Body of pancreas (tissue), 4 donors: ENCODE data around the gene PTPRJ. TPM values are rescaled to one million over a fixed set of nuclear protein-coding genes. Genes with fewer than 3 reads are reported as not detected.

Experiments
- ATAC-seq: fragments of 150-250 bp; one replicate; pipeline ENCODE4 v1.9.1; 2016
- DNase-seq, 4 donors: peaks; one replicate each; pipeline ENCODE4 v3.0.0-alpha.2; 2019
- H3K27ac ChIP-seq, 4 donors: fragments of 200-600 bp; sonication (generic); 1 replicate in 3 of 4; 2 replicates in 1 of 4; pipeline versions ENCODE4 v1.5.1 to v1.6.1; 2016 to 2019; ENCODE audit warnings: mild to moderate bottlenecking in 1 of 4, mixed read lengths in 1 of 4, moderate library complexity in 1 of 4
- H3K27me3 ChIP-seq, 2 donors: fragments of 200-600 bp; sonication (generic); one replicate each; pipeline ENCODE4 v1.6.0; 2016; ENCODE audit warnings: mild to moderate bottlenecking in 1 of 2
- H3K36me3 ChIP-seq, 2 donors: fragments of 200-600 bp; sonication (generic); replicated peaks in 1 of 2; 2 replicates each; pipeline ENCODE4 v1.5.1; 2016; ENCODE audit warnings: low read depth in 2 of 2; ENCODE audit not compliant: insufficient read depth in 1 of 2
- H3K4me1 ChIP-seq: fragments of 200-600 bp; sonication (generic); one replicate; pipeline ENCODE4 v1.6.0; 2016
- H3K4me3 ChIP-seq, 2 donors: fragments of 200-600 bp; sonication (generic); 1 replicate in 1 of 2; 2 replicates in 1 of 2; pipeline ENCODE4 v1.5.1; 2016 to 2019
- H3K9me3 ChIP-seq, 3 donors: fragments of 200-600 bp; sonication (generic); 1 replicate in 2 of 3; 2 replicates in 1 of 3; pipeline ENCODE4 v1.5.1; 2016
- CTCF ChIP-seq, 7 experiments: fragments of 450-650 bp in 4 of 7; fragments of 200-600 bp in 3 of 7; sonication (generic) in 3 of 7; IDR thresholded peaks; one replicate each; pipeline ENCODE4 v1.5.1; 2016 to 2019; ENCODE audit warnings: antibody characterized with exemption in 7 of 7
- POLR2A ChIP-seq, 3 donors: fragments of 450-650 bp; IDR thresholded peaks; one replicate each; pipeline ENCODE4 v1.6.1; 2016; ENCODE audit warnings: antibody characterized with exemption in 3 of 3, mild to moderate bottlenecking in 2 of 3
- WGBS, 2 donors: methylation state at CpG; one replicate each; pipeline ENCODE4 v1.1.5; 2017; 5-methylcytosine and 5-hydroxymethylcytosine counted together
- intact Hi-C: fragments of 100-400 bp; cut with DNase I; formaldehyde crosslinking; loops from one replicate; pipeline ENCODE4 v1.15.1; 2023
- total RNA-seq, 2 donors: library from RNA; depleted of rRNA; stranded (reverse); fragments of >200 nt; gene quantifications; one replicate each; pipeline ENCODE4 v1.1.0, GENCODE V29; 2016

Gene PTPRJ
- total RNA-seq, 2 donors from 2014 or later, result 10.9 to 17.1 TPM

GRCh38 chr11:48169717-48170116, 189.4 kb downstream of the PTPRJ start:
- H3K27ac ChIP-seq, result no peak overlapping the region
- no peak overlapping the region for H3K4me3 ChIP-seq
- no peak for DNase-seq

GRCh38 chr11:48170241-48171233, 190.2 kb downstream of the PTPRJ start:
- H3K27ac ChIP-seq, result no peak overlapping the region
- intact Hi-C loops, result no loop called here
- H3K4me3 ChIP-seq, result no peak overlapping the region
- WGBS, 2 donors, result 77 to 79% methylated on average over 10 of the region's 10 CpGs
- no peaks in the 10 kb centered on the region for H3K4me1 ChIP-seq
- H3K36me3 ChIP-seq, result peaks cover 0 to 3% of the 10 kb centered on the region in 2 donors
- ATAC-seq (no peak), DNase-seq (no peak)
- H3K27me3 ChIP-seq, result no peaks in the 10 kb centered on the region
- H3K9me3 ChIP-seq, result no peaks in the 10 kb centered on the region
- no peak for TF ChIP-seq CTCF (IDR thresholded peaks at IDR 0.05)
- no peak for TF ChIP-seq POLR2A (IDR thresholded peaks at IDR 0.05)

More at GRCh38 chr11:48169717-48170116, 189.4 kb downstream of the PTPRJ start:
- intact Hi-C loops, result no loop called here
- Histone ChIP-seq H3K27me3 (no peaks in the 10 kb centered on the region), H3K36me3 (peaks cover 0 to 11% of the 10 kb centered on the region in 2 donors), H3K9me3 (no peaks in the 10 kb centered on the region), H3K4me1 (no peaks in the 10 kb centered on the region)
- 77 to 92% methylated on average over 7 of the region's 7 CpGs for WGBS, 2 donors
- no peak for TF ChIP-seq CTCF (IDR thresholded peaks at IDR 0.05)
- TF ChIP-seq POLR2A (IDR thresholded peaks at IDR 0.05), result no peak
- no peak for ATAC-seq

DNA sequence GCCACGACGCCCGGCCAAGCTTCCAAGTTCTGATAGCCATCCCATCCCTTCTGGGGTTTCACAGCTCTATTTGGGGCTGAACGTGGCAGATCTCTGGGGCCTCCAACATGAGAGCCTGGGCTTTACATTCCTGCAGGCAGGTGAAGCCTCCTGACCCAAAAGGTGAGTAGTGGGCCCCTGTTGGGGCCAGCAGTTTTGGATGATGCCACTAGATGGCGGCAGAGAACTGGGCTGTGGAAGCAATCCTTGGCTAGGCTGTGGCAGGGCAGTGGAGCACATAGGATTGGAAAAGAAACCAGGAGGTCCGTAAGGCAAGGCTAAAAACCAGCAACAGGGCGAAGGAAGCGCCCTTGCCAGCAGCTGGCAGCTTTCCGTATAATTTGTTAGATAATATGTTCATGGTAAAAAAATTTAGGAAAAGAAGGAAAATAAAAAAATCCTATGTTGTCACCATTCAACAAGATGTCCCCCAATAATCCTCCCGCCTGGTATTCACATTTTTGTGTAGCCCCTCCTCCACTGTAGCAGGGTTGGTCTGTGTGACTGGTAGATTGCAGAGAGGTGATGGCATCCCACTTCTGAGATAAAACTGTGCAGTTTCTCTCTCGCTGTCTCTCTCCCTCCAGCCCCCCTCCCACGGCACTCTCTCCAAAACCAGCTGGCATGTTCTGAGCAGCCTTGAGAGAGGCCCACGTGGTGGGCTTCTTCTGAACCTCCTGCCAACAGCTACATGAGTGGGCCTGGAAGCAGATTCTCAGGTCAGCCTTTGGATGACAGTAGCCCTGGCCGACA, 192.7 kb downstream of the PTPRJ start:
- DNase-seq, result peak; percentile 70 to 77 (median 70)
- H3K9me3 ChIP-seq, result no peaks in the 10 kb centered on the region
- no peaks in the 10 kb centered on the region for H3K36me3 ChIP-seq
- H3K27me3 ChIP-seq, result no peaks in the 10 kb centered on the region
- no peaks in the 10 kb centered on the region for H3K4me1 ChIP-seq
- WGBS, 2 donors, result 41 to 45% methylated on average over 14 of the region's 14 CpGs
- peak; percentile 75 for ATAC-seq
- H3K27ac ChIP-seq, result no peak overlapping the region
- TF ChIP-seq POLR2A (IDR thresholded peaks at IDR 0.05), result no peak
- TF ChIP-seq CTCF (IDR thresholded peaks at IDR 0.05), result peak; percentile 74 to 95 (median 79)
- H3K4me3 ChIP-seq, result no peak overlapping the region
- intact Hi-C loops, result no loop called here

DNA sequence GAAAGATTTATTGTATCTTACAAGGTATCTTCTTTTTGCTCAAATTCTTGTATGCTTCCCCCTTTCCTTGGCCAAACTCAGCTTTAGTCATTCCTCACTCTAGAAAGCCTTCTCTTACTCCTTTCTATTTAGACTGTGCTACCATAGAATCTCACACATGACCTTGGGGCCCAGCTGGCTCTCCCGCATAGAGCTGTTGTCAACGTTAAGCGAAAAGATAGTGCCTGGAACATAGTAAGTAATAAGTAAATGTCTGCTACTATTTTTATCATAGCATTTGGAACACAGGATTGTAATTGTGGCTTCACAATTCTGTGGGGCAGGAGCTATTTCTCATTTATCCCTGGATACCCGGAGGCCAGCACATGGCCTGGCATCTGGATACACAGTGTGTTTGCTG, 197.3 kb downstream of the PTPRJ start:
- Histone ChIP-seq H3K36me3 (no peaks in the 10 kb centered on the region), H3K27ac (no peak overlapping the region), H3K4me3 (no peak overlapping the region), H3K9me3 (no peaks in the 10 kb centered on the region), H3K4me1 (no peaks in the 10 kb centered on the region), H3K27me3 (no peaks in the 10 kb centered on the region)
- intact Hi-C loops, result no loop called here
- no peak for ATAC-seq
- TF ChIP-seq POLR2A (IDR thresholded peaks at IDR 0.05) (no peak), CTCF (IDR thresholded peaks at IDR 0.05) (no peak)
- WGBS, 2 donors, result 42 to 57% methylated on average over 4 of the region's 4 CpGs
- no peak for DNase-seq
